ENCODE results near the gene BRD7. TPM values are rescaled to one million over a fixed set of nuclear protein-coding genes. Genes with fewer than 3 reads are reported as not detected.
A peak's percentile ranks its signal among the peaks of the same experiment; 100 is the strongest.

BRD7 gene
- total and polyA plus RNA-seq, 2 of the 13 experiments (the other 11 are each of a cell fraction or from before 2014, with no cell fraction given), result 82.3 to 149 TPM

- peak; percentile 33 for TF ChIP-seq ZNF574 (CRISPR knock-in tag; IDR thresholded peaks at IDR 0.05)
- TF ChIP-seq ZNF44 (CRISPR knock-in tag; IDR thresholded peaks at IDR 0.05), result no peak
- TF ChIP-seq ZC3H4 (CRISPR knock-in tag; IDR thresholded peaks at IDR 0.05; ENCODE audit: borderline replicate concordance), result no peak; the same call in 1 of the 2 replicates
- no peak for TF ChIP-seq ZNF749 (CRISPR knock-in tag; IDR thresholded peaks at IDR 0.05; ENCODE audit: borderline replicate concordance)
- no peak for TF ChIP-seq HNRNPK (IDR thresholded peaks at IDR 0.05; ENCODE audit: low read depth, low read length, poor library complexity, severe bottlenecking)
- TF ChIP-seq ZNF225 (CRISPR knock-in tag; IDR thresholded peaks at IDR 0.05), result no peak
- 0 out of 2 replicates have a peak, but pooled peaks have one; percentile 42 for TF ChIP-seq IKZF5 (CRISPR knock-in tag; IDR thresholded peaks at IDR 0.05)
- peak; percentile 64; the same call in 1 of the 2 replicates for TF ChIP-seq NR0B2 (CRISPR knock-in tag; IDR thresholded peaks at IDR 0.05)
- no peak for TF ChIP-seq SP2 (CRISPR knock-in tag; IDR thresholded peaks at IDR 0.05)
- TF ChIP-seq RAD51 (IDR thresholded peaks at IDR 0.05; ENCODE audit: borderline replicate concordance), result no peak
- TF ChIP-seq ZNF614 (CRISPR knock-in tag; IDR thresholded peaks at IDR 0.05; ENCODE audit: borderline replicate concordance), result peak; percentile 82
- TF ChIP-seq ARNTL (CRISPR knock-in tag; IDR thresholded peaks at IDR 0.05), result 0 out of 2 replicates have a peak, but pooled peaks have one; percentile 16
- TF ChIP-seq JUND (CRISPR knock-in tag; IDR thresholded peaks at IDR 0.05), result no peak
- TF ChIP-seq ZNF563 (CRISPR knock-in tag; IDR thresholded peaks at IDR 0.05), result no peak
- no peak for TF ChIP-seq THYN1 (CRISPR knock-in tag; IDR thresholded peaks at IDR 0.05; ENCODE audit: borderline replicate concordance, low read depth)
- no peak for TF ChIP-seq RBM39 (IDR thresholded peaks at IDR 0.05; ENCODE audit: low read depth, low read length, poor library complexity, severe bottlenecking)
- no peak for TF ChIP-seq HMG20A (CRISPR knock-in tag; IDR thresholded peaks at IDR 0.05; ENCODE audit: borderline replicate concordance)
- TF ChIP-seq ZFP1 (CRISPR knock-in tag; IDR thresholded peaks at IDR 0.05), result no peak
- no peak for TF ChIP-seq ZNF660 (CRISPR knock-in tag; IDR thresholded peaks at IDR 0.05; ENCODE audit: borderline replicate concordance, low read depth)
- TF ChIP-seq MXI1 (IDR thresholded peaks at IDR 0.05; ENCODE audit: borderline replicate concordance, low read depth, low read length), result no peak
- TF ChIP-seq CCAR2 (optimal IDR thresholded peaks at IDR 0.05; ENCODE audit: low read depth, low read length), result no peak
- no peak for TF ChIP-seq MBNL3 (CRISPR knock-in tag; conservative IDR thresholded peaks at IDR 0.05)
- TF ChIP-seq, protein P1, sequence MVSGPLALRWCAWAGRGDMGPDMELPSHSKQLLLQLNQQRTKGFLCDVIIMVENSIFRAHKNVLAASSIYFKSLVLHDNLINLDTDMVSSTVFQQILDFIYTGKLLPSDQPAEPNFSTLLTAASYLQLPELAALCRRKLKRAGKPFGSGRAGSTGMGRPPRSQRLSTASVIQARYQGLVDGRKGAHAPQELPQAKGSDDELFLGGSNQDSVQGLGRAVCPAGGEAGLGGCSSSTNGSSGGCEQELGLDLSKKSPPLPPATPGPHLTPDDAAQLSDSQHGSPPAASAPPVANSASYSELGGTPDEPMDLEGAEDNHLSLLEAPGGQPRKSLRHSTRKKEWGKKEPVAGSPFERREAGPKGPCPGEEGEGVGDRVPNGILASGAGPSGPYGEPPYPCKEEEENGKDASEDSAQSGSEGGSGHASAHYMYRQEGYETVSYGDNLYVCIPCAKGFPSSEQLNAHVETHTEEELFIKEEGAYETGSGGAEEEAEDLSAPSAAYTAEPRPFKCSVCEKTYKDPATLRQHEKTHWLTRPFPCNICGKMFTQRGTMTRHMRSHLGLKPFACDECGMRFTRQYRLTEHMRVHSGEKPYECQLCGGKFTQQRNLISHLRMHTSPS (CRISPR knock-in tag; IDR thresholded peaks at IDR 0.05; ENCODE audit: low read depth), result 0 out of 2 replicates have a peak, but pooled peaks have one; percentile 22
- TF ChIP-seq ZNF777 (CRISPR knock-in tag; IDR thresholded peaks at IDR 0.05), result no peak
Observed at GRCh38 chr16:50313596-50314478, 55.0 kb downstream of the BRD7 start (continued).

Measured in HepG2 (cell line).